ENCODE data around the gene ACVR1B.

DNA sequence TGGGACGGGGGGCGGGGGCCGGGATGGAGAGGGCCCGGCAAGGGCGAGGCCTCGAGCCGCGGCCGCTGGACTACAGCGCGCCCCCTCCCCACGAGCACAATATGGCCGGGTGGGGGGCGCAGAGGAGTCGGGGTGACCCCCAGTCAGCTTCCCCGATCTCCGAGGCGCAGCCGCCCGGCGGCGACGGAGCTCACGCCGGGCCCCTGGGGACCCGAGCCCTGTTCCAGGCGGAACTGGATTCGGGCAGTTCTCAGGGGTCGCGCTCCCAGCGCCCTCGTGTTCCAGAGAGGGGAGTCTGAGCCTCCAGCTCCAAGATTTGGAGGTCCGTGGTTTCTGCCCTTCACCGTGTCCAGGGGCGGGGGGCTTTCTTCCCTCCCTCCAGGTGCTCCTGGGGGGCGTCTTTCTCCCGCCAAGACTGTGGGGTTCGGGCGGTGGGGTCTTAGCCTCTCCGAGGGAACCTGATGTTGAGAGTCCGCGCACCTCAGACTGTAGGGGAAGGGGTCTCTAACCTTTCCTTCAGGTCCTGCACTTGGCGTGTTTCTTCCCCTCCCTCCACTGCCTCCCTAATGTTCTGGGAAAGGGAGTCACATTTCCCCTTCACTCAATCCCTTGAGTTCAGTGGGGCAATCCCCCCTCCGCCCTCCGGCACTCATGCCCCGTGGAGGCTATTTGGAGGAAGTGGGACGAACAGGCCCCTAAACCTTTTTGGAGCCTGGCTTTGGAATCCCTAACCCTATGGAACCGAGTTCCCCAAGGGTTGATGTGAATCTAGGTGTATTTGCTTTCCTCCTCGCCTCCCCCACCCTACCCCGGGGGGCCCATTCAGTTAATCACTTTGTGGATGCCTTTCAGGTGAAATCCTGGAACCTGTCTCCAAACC lies 584 bp downstream of the ACVR1B start:
- TF ChIP-seq POLR2A (IDR thresholded peaks at IDR 0.05; ENCODE audit: low read depth, low read length) (no peak), POLR2AphosphoS5 (IDR thresholded peaks at IDR 0.05; ENCODE audit: low read depth, low read length) (no peak), TAF1 (IDR thresholded peaks at IDR 0.05; ENCODE audit: low read depth, low read length) (no peak), SPI1 (IDR thresholded peaks at IDR 0.05; ENCODE audit: low read depth, low read length) (no peak), POU2F2 (IDR thresholded peaks at IDR 0.05; ENCODE audit: low read depth, low read length) (no peak)

Data from GM12891 (cell line).